IMR-90 (cell line): Measurements from ENCODE around the gene RIPOR3. TPM values are rescaled to one million over a fixed set of nuclear protein-coding genes. Genes with fewer than 3 reads are reported as not detected.
A peak's percentile ranks its signal among the peaks of the same experiment; 100 is the strongest.

ENCODE experiments used
- ATAC-seq: fragments of 200-7000 bp; cut with Tn5 transposase; 2 replicates; pipeline ENCODE4 v1.9.1; 2020; ENCODE audit warnings: low read depth, mild to moderate bottlenecking, moderate library complexity
- BruUV-seq: library from RNA; stranded (reverse); fragments of 400-500 nt; replicated peaks from 2 replicates; lab custom pipeline; 2021; lab: Mats Ljungman, UMichigan
- CTCF ChIA-PET: fragments of 300-600 bp; formaldehyde crosslinking; extraction: SDS; loops from one replicate; lab custom pipeline; 2021; ENCODE audit warnings: antibody characterized with exemption; lab: Yijun Ruan, JAX
- POLR2A ChIA-PET: fragments of 300-600 bp; sonication (Branson Sonifier 250); formaldehyde crosslinking; loops from one replicate; lab custom pipeline; 2022; ENCODE audit warnings: antibody characterized with exemption; ENCODE audit not compliant: unreplicated experiment; lab: Charles Lee
- DNase-seq: peaks from one replicate; pipeline ENCODE4 v3.0.0; 2013
- H2AFZ ChIP-seq: replicated peaks from 2 replicates; pipeline ENCODE3; 2013; ENCODE audit warnings: low read length, mild to moderate bottlenecking; ENCODE audit not compliant: poor library complexity
- H2AK5ac ChIP-seq: 2 replicates; pipeline ENCODE4 v1.6.1; 2013; ENCODE audit warnings: low read depth, low read length, inconsistent platforms
- H2AK9ac ChIP-seq: replicated peaks from 2 replicates; pipeline ENCODE3; 2013; ENCODE audit warnings: mild to moderate bottlenecking, low read depth, low read length, moderate library complexity; ENCODE audit not compliant: poor library complexity
- H2BK120ac ChIP-seq: 2 replicates; pipeline ENCODE4 v1.6.1; 2013; ENCODE audit warnings: low read depth, low read length, inconsistent platforms
- H2BK15ac ChIP-seq: 3 replicates; pipeline ENCODE4 v1.6.1; 2013; ENCODE audit warnings: low read depth, low read length, inconsistent platforms
- H2BK20ac ChIP-seq: 2 replicates; pipeline ENCODE4 v1.6.1; 2013; ENCODE audit warnings: low read depth, mild to moderate bottlenecking, inconsistent platforms, low read length, moderate library complexity
- H2BK5ac ChIP-seq: 2 replicates; pipeline ENCODE4 v1.6.1; 2013; ENCODE audit warnings: mild to moderate bottlenecking, low read depth, low read length, inconsistent platforms; ENCODE audit not compliant: poor library complexity, severe bottlenecking
- H3K14ac ChIP-seq: replicated peaks from 2 replicates; pipeline ENCODE4 v1.6.1; 2013; ENCODE audit warnings: low read depth, low read length, inconsistent platforms
- H3K18ac ChIP-seq: 2 replicates; pipeline ENCODE4 v1.6.1; 2013; ENCODE audit warnings: low read depth, low read length, control low read depth
- H3K23ac ChIP-seq: 2 replicates; pipeline ENCODE4 v1.6.1; 2013; ENCODE audit warnings: low read depth, low read length, inconsistent platforms
- H3K27ac ChIP-seq: 2 replicates; pipeline ENCODE4 v1.5.1; 2013; ENCODE audit warnings: mild to moderate bottlenecking, control low read depth, low read length; ENCODE audit not compliant: insufficient read depth
- H3K27me3 ChIP-seq: 2 replicates; pipeline ENCODE4 v1.6.1; 2013; ENCODE audit warnings: low read length; ENCODE audit not compliant: control insufficient read depth, insufficient read depth
- H3K36me3 ChIP-seq: 2 replicates; pipeline ENCODE4 v1.6.1; 2013; ENCODE audit warnings: low read length, mixed read lengths; ENCODE audit not compliant: control insufficient read depth, insufficient read depth
- H3K4ac ChIP-seq: 2 replicates; pipeline ENCODE4 v1.6.1; 2013; ENCODE audit warnings: low read depth, low read length, inconsistent platforms
- H3K4me1 ChIP-seq: 2 replicates; pipeline ENCODE4 v1.6.1; 2013; ENCODE audit warnings: low read length, mixed read lengths; ENCODE audit not compliant: control insufficient read depth, insufficient read depth
- H3K4me2 ChIP-seq: 2 replicates; pipeline ENCODE4 v1.6.1; 2013; ENCODE audit warnings: low read depth, mild to moderate bottlenecking, control low read depth, low read length, moderate library complexity
- H3K4me3 ChIP-seq: 2 replicates; pipeline ENCODE4 v1.5.1; 2013; ENCODE audit warnings: low read depth, mild to moderate bottlenecking, control low read depth, low read length, moderate library complexity; ENCODE audit not compliant: insufficient read depth
- H3K56ac ChIP-seq: 2 replicates; pipeline ENCODE4 v1.6.1; 2013; ENCODE audit warnings: low read length, inconsistent platforms; ENCODE audit not compliant: insufficient read depth; ENCODE audit errors: extremely low read depth
- H3K79me1 ChIP-seq, 2 experiments: 2 replicates each; pipeline ENCODE4 v1.6.1; 2013; ENCODE audit warnings: low read length in 2 of 2, inconsistent platforms in 1 of 2, low read depth in 1 of 2
- H3K9ac ChIP-seq: 2 replicates; pipeline ENCODE4 v1.6.1; 2013; ENCODE audit warnings: low read depth, low read length, control low read depth
- H3K9me1 ChIP-seq: 2 replicates; pipeline ENCODE4 v1.6.1; 2013; ENCODE audit warnings: low read length, inconsistent platforms; ENCODE audit not compliant: insufficient read depth
- H3K9me3 ChIP-seq: 2 replicates; pipeline ENCODE4 v1.6.1; 2013; ENCODE audit warnings: low read length; ENCODE audit not compliant: control insufficient read depth, insufficient read depth
- H4K20me1 ChIP-seq: 2 replicates; pipeline ENCODE4 v1.6.1; 2013; ENCODE audit warnings: low read length, inconsistent platforms; ENCODE audit not compliant: insufficient read depth
- H4K5ac ChIP-seq: 2 replicates; pipeline ENCODE4 v1.6.1; 2013; ENCODE audit warnings: mild to moderate bottlenecking, low read depth, low read length, control low read depth
- H4K8ac ChIP-seq, 2 experiments: 2 replicates each; pipeline ENCODE4 v1.6.1; 2013; ENCODE audit warnings: low read depth in 2 of 2, low read length in 2 of 2, control low read depth in 1 of 2, inconsistent platforms in 1 of 2
- H4K91ac ChIP-seq: 2 replicates; pipeline ENCODE4 v1.6.1; 2013; ENCODE audit warnings: low read depth, low read length, inconsistent platforms; ENCODE audit not compliant: insufficient read depth
- BHLHE40 ChIP-seq: fragments of 150-350 bp; IDR thresholded peaks from 2 replicates; pipeline ENCODE4 v1.6.1; 2016; ENCODE audit warnings: mild to moderate bottlenecking, low read depth, low read length
- CEBPB ChIP-seq: IDR thresholded peaks from 2 replicates; pipeline ENCODE4 v1.6.1; 2012; ENCODE audit warnings: low read depth, low read length, improper control_type of control experiment
- CHD1 ChIP-seq: IDR thresholded peaks from 2 replicates; pipeline ENCODE4 v1.6.1; 2012; ENCODE audit warnings: low read depth, low read length, improper control_type of control experiment
- CTCF ChIP-seq: conservative IDR thresholded peaks from 2 replicates; pipeline ENCODE4 v1.5.1; 2012; ENCODE audit warnings: mild to moderate bottlenecking, low read depth, low read length, improper control_type of control experiment
- ELK1 ChIP-seq: fragments of 150-350 bp; IDR thresholded peaks from 2 replicates; pipeline ENCODE4 v1.6.1; 2016; ENCODE audit warnings: low read depth, mild to moderate bottlenecking, low read length, moderate library complexity, borderline replicate concordance
- FOS ChIP-seq: fragments of 150-350 bp; IDR thresholded peaks from 2 replicates; pipeline ENCODE4 v1.6.1; 2016; ENCODE audit warnings: low read depth, low read length
- MAFK ChIP-seq: IDR thresholded peaks from 2 replicates; pipeline ENCODE4 v1.6.1; 2012; ENCODE audit warnings: low read depth, low read length, improper control_type of control experiment
- MAZ ChIP-seq: IDR thresholded peaks from 2 replicates; pipeline ENCODE4 v1.6.1; 2012; ENCODE audit warnings: low read depth, mild to moderate bottlenecking, low read length, improper control_type of control experiment, moderate library complexity, borderline replicate concordance
- MXI1 ChIP-seq: IDR thresholded peaks from 2 replicates; pipeline ENCODE4 v1.6.1; 2012; ENCODE audit warnings: low read depth, mild to moderate bottlenecking, low read length, moderate library complexity, borderline replicate concordance
- NFE2L2 ChIP-seq: fragments of 150-350 bp; IDR thresholded peaks from 2 replicates; pipeline ENCODE4 v1.6.1; 2016; ENCODE audit warnings: low read depth, mild to moderate bottlenecking, low read length
- POLR2A ChIP-seq: IDR thresholded peaks from 2 replicates; pipeline ENCODE4 v1.6.1; 2012; ENCODE audit warnings: mild to moderate bottlenecking, low read depth, low read length
- RAD21 ChIP-seq: IDR thresholded peaks from 2 replicates; pipeline ENCODE4 v1.6.1; 2012; ENCODE audit warnings: low read length, improper control_type of control experiment
- RCOR1 ChIP-seq: IDR thresholded peaks from 2 replicates; pipeline ENCODE4 v1.6.1; 2012; ENCODE audit warnings: mild to moderate bottlenecking, low read length, improper control_type of control experiment; ENCODE audit not compliant: insufficient replicate concordance
- RFX5 ChIP-seq: IDR thresholded peaks from 2 replicates; pipeline ENCODE4 v1.8.0; 2012; ENCODE audit warnings: low read depth, mild to moderate bottlenecking, low read length, moderate library complexity
- SMC3 ChIP-seq: fragments of 150-350 bp; IDR thresholded peaks from 2 replicates; pipeline ENCODE4 v1.6.1; 2016; ENCODE audit warnings: low read depth, mild to moderate bottlenecking, antibody characterized with exemption, low read length, moderate library complexity
- USF2 ChIP-seq: fragments of 150-350 bp; IDR thresholded peaks from 2 replicates; pipeline ENCODE4 v1.6.1; 2017; ENCODE audit warnings: mild to moderate bottlenecking, antibody characterized with exemption, low read length, low read depth
- WGBS, 2 experiments: methylation state at CpG; one replicate each; pipeline versions ENCODE4 v1.1.5 to v1.1.7; 2013; ENCODE audit warnings: missing lambda C conversion rate in 2 of 2; ENCODE audit not compliant: insufficient read length in 1 of 2; ENCODE audit errors: extremely low coverage in 2 of 2; 5-methylcytosine and 5-hydroxymethylcytosine counted together
- dilution Hi-C: fragments of 300-500 bp; cut with HindIII; formaldehyde crosslinking; loops from one replicate; pipeline ENCODE4 v1.14.3; 2018; ENCODE audit warnings: low sequenced_read_pairs; ENCODE audit not compliant: unreplicated experiment
- in situ Hi-C: fragments of 300-500 bp; cut with MboI; formaldehyde crosslinking; loops from 3 replicates; pipeline ENCODE4 v1.14.3; 2019; ENCODE audit warnings: low sequenced_read_pairs, inconsistent platforms, mixed read lengths
- intact Hi-C: fragments of 100-400 bp; cut with micrococcal nuclease; formaldehyde crosslinking; loops from 2 replicates; pipeline ENCODE4 v1.10.0; 2022
- polyA plus RNA-seq, 3 experiments: library from polyadenylated mRNA; depleted of rRNA; stranded (reverse); fragments of >200 nt; gene quantifications; 2 replicates each; pipeline ENCODE4 v1.2.3, GENCODE V29; 2012; ENCODE audit warnings: low replicate concordance in 1 of 3
- total RNA-seq: library from RNA; depleted of rRNA; stranded (reverse); fragments of >200 nt; gene quantifications from 2 replicates; pipeline ENCODE4 v1.2.3, GENCODE V29; 2012

The RIPOR3 gene
- total and polyA plus RNA-seq, 2 of the 4 experiments (the other 2 are of a cell fraction) = 0.54 to 1.7 TPM

GRCh38 chr20:50670126-50670862 is 21.0 kb downstream of the RIPOR3 start:
- Histone ChIP-seq H3K9ac (no peak overlapping the region), H4K20me1 (no peaks in the 10 kb centered on the region), H4K5ac (no peak overlapping the region), H3K36me3 (no peaks in the 10 kb centered on the region), H2BK120ac (no peak overlapping the region), H2BK5ac (no peak overlapping the region), H3K27ac (no peak overlapping the region), H2AFZ (no peak overlapping the region), H2BK20ac (no peak overlapping the region), H3K56ac (no peak overlapping the region), H4K91ac (no peak overlapping the region), H4K8ac (no peak overlapping the region), H3K9me1 (peaks cover 4% of the 10 kb centered on the region; the same call in 1 of the 2 replicates), H3K4me2 (no peak overlapping the region), H3K4me3 (no peak overlapping the region), H2AK9ac (no peak overlapping the region), H3K4ac (no peak overlapping the region), H3K4me1 (peaks cover 6% of the 10 kb centered on the region; the same call in 1 of the 2 replicates), H3K9me3 (no peaks in the 10 kb centered on the region), H2AK5ac (no peak overlapping the region), H3K27me3 (no peaks in the 10 kb centered on the region), H3K14ac (no peak overlapping the region), H3K23ac (no peak overlapping the region), H2BK15ac (no peak overlapping the region), H3K18ac (no peak overlapping the region), H3K79me1 (peaks cover 0 to 5% of the 10 kb centered on the region in 2 experiments; a peak in 1 of 4 replicates)
- no TSS peak for BruUV-seq
- in situ Hi-C loops = no loop called here
- ATAC-seq (no peak), DNase-seq (peak; percentile 31)
- CTCF ChIA-PET = no interaction called here
- intact Hi-C loops = no loop called here
- dilution Hi-C loops = no loop called here
- POLR2A ChIA-PET = no interaction called here
- TF ChIP-seq RCOR1 (no peak), CHD1 (no peak), NFE2L2 (no peak), MAFK (no peak), BHLHE40 (no peak), RAD21 (no peak), POLR2A (no peak), FOS (no peak), RFX5 (no peak), CTCF (no peak), USF2 (no peak), SMC3 (no peak), MAZ (no peak), ELK1 (no peak), CEBPB (no peak), MXI1 (no peak)
- no CpG with 5 or more reads among the region's 12 CpGs for WGBS, 2 experiments
